IMR-90 (cell line): Measurements from ENCODE around the gene ADIRF. TPM values are rescaled to one million over a fixed set of nuclear protein-coding genes. Genes with fewer than 3 reads are reported as not detected.

Experiments
- ATAC-seq: fragments of 200-7000 bp; cut with Tn5 transposase; 2 replicates; pipeline ENCODE4 v1.9.1; 2020; ENCODE audit warnings: low read depth, mild to moderate bottlenecking, moderate library complexity
- BruUV-seq: library from RNA; stranded (reverse); fragments of 400-500 nt; replicated peaks from 2 replicates; lab custom pipeline; 2021; lab: Mats Ljungman, UMichigan
- CTCF ChIA-PET: fragments of 300-600 bp; formaldehyde crosslinking; extraction: SDS; loops from one replicate; lab custom pipeline; 2021; ENCODE audit warnings: antibody characterized with exemption; lab: Yijun Ruan, JAX
- POLR2A ChIA-PET: fragments of 300-600 bp; sonication (Branson Sonifier 250); formaldehyde crosslinking; loops from one replicate; lab custom pipeline; 2022; ENCODE audit warnings: antibody characterized with exemption; ENCODE audit not compliant: unreplicated experiment; lab: Charles Lee
- DNase-seq: peaks from one replicate; pipeline ENCODE4 v3.0.0; 2013
- H2AFZ ChIP-seq: replicated peaks from 2 replicates; pipeline ENCODE3; 2013; ENCODE audit warnings: low read length, mild to moderate bottlenecking; ENCODE audit not compliant: poor library complexity
- H2AK5ac ChIP-seq: 2 replicates; pipeline ENCODE4 v1.6.1; 2013; ENCODE audit warnings: low read depth, low read length, inconsistent platforms
- H2AK9ac ChIP-seq: replicated peaks from 2 replicates; pipeline ENCODE3; 2013; ENCODE audit warnings: mild to moderate bottlenecking, low read depth, low read length, moderate library complexity; ENCODE audit not compliant: poor library complexity
- H2BK120ac ChIP-seq: 2 replicates; pipeline ENCODE4 v1.6.1; 2013; ENCODE audit warnings: low read depth, low read length, inconsistent platforms
- H2BK15ac ChIP-seq: 3 replicates; pipeline ENCODE4 v1.6.1; 2013; ENCODE audit warnings: low read depth, low read length, inconsistent platforms
- H2BK20ac ChIP-seq: 2 replicates; pipeline ENCODE4 v1.6.1; 2013; ENCODE audit warnings: low read depth, mild to moderate bottlenecking, inconsistent platforms, low read length, moderate library complexity
- H2BK5ac ChIP-seq: 2 replicates; pipeline ENCODE4 v1.6.1; 2013; ENCODE audit warnings: mild to moderate bottlenecking, low read depth, low read length, inconsistent platforms; ENCODE audit not compliant: poor library complexity, severe bottlenecking
- H3K14ac ChIP-seq: replicated peaks from 2 replicates; pipeline ENCODE4 v1.6.1; 2013; ENCODE audit warnings: low read depth, low read length, inconsistent platforms
- H3K18ac ChIP-seq: 2 replicates; pipeline ENCODE4 v1.6.1; 2013; ENCODE audit warnings: low read depth, low read length, control low read depth
- H3K23ac ChIP-seq: 2 replicates; pipeline ENCODE4 v1.6.1; 2013; ENCODE audit warnings: low read depth, low read length, inconsistent platforms
- H3K27ac ChIP-seq: 2 replicates; pipeline ENCODE4 v1.5.1; 2013; ENCODE audit warnings: mild to moderate bottlenecking, control low read depth, low read length; ENCODE audit not compliant: insufficient read depth
- H3K27me3 ChIP-seq: 2 replicates; pipeline ENCODE4 v1.6.1; 2013; ENCODE audit warnings: low read length; ENCODE audit not compliant: control insufficient read depth, insufficient read depth
- H3K36me3 ChIP-seq: 2 replicates; pipeline ENCODE4 v1.6.1; 2013; ENCODE audit warnings: low read length, mixed read lengths; ENCODE audit not compliant: control insufficient read depth, insufficient read depth
- H3K4ac ChIP-seq: 2 replicates; pipeline ENCODE4 v1.6.1; 2013; ENCODE audit warnings: low read depth, low read length, inconsistent platforms
- H3K4me1 ChIP-seq: 2 replicates; pipeline ENCODE4 v1.6.1; 2013; ENCODE audit warnings: low read length, mixed read lengths; ENCODE audit not compliant: control insufficient read depth, insufficient read depth
- H3K4me2 ChIP-seq: 2 replicates; pipeline ENCODE4 v1.6.1; 2013; ENCODE audit warnings: low read depth, mild to moderate bottlenecking, control low read depth, low read length, moderate library complexity
- H3K4me3 ChIP-seq: 2 replicates; pipeline ENCODE4 v1.5.1; 2013; ENCODE audit warnings: low read depth, mild to moderate bottlenecking, control low read depth, low read length, moderate library complexity; ENCODE audit not compliant: insufficient read depth
- H3K56ac ChIP-seq: 2 replicates; pipeline ENCODE4 v1.6.1; 2013; ENCODE audit warnings: low read length, inconsistent platforms; ENCODE audit not compliant: insufficient read depth; ENCODE audit errors: extremely low read depth
- H3K79me1 ChIP-seq, 2 experiments: 2 replicates each; pipeline ENCODE4 v1.6.1; 2013; ENCODE audit warnings: low read length in 2 of 2, inconsistent platforms in 1 of 2, low read depth in 1 of 2
- H3K9ac ChIP-seq: 2 replicates; pipeline ENCODE4 v1.6.1; 2013; ENCODE audit warnings: low read depth, low read length, control low read depth
- H3K9me1 ChIP-seq: 2 replicates; pipeline ENCODE4 v1.6.1; 2013; ENCODE audit warnings: low read length, inconsistent platforms; ENCODE audit not compliant: insufficient read depth
- H3K9me3 ChIP-seq: 2 replicates; pipeline ENCODE4 v1.6.1; 2013; ENCODE audit warnings: low read length; ENCODE audit not compliant: control insufficient read depth, insufficient read depth
- H4K20me1 ChIP-seq: 2 replicates; pipeline ENCODE4 v1.6.1; 2013; ENCODE audit warnings: low read length, inconsistent platforms; ENCODE audit not compliant: insufficient read depth
- H4K5ac ChIP-seq: 2 replicates; pipeline ENCODE4 v1.6.1; 2013; ENCODE audit warnings: mild to moderate bottlenecking, low read depth, low read length, control low read depth
- H4K8ac ChIP-seq, 2 experiments: 2 replicates each; pipeline ENCODE4 v1.6.1; 2013; ENCODE audit warnings: low read depth in 2 of 2, low read length in 2 of 2, control low read depth in 1 of 2, inconsistent platforms in 1 of 2
- H4K91ac ChIP-seq: 2 replicates; pipeline ENCODE4 v1.6.1; 2013; ENCODE audit warnings: low read depth, low read length, inconsistent platforms; ENCODE audit not compliant: insufficient read depth
- CEBPB ChIP-seq: IDR thresholded peaks from 2 replicates; pipeline ENCODE4 v1.6.1; 2012; ENCODE audit warnings: low read depth, low read length, improper control_type of control experiment
- POLR2A ChIP-seq: IDR thresholded peaks from 2 replicates; pipeline ENCODE4 v1.6.1; 2012; ENCODE audit warnings: mild to moderate bottlenecking, low read depth, low read length
- WGBS, 2 experiments: methylation state at CpG; one replicate each; pipeline versions ENCODE4 v1.1.5 to v1.1.7; 2013; ENCODE audit warnings: missing lambda C conversion rate in 2 of 2; ENCODE audit not compliant: insufficient read length in 1 of 2; ENCODE audit errors: extremely low coverage in 2 of 2; 5-methylcytosine and 5-hydroxymethylcytosine counted together
- dilution Hi-C: fragments of 300-500 bp; cut with HindIII; formaldehyde crosslinking; loops from one replicate; pipeline ENCODE4 v1.14.3; 2018; ENCODE audit warnings: low sequenced_read_pairs; ENCODE audit not compliant: unreplicated experiment
- in situ Hi-C: fragments of 300-500 bp; cut with MboI; formaldehyde crosslinking; loops from 3 replicates; pipeline ENCODE4 v1.14.3; 2019; ENCODE audit warnings: low sequenced_read_pairs, inconsistent platforms, mixed read lengths
- intact Hi-C: fragments of 100-400 bp; cut with micrococcal nuclease; formaldehyde crosslinking; loops from 2 replicates; pipeline ENCODE4 v1.10.0; 2022
- polyA plus RNA-seq, 3 experiments: library from polyadenylated mRNA; depleted of rRNA; stranded (reverse); fragments of >200 nt; gene quantifications; 2 replicates each; pipeline ENCODE4 v1.2.3, GENCODE V29; 2012; ENCODE audit warnings: low replicate concordance in 1 of 3
- total RNA-seq: library from RNA; depleted of rRNA; stranded (reverse); fragments of >200 nt; gene quantifications from 2 replicates; pipeline ENCODE4 v1.2.3, GENCODE V29; 2012

ADIRF gene
- total and polyA plus RNA-seq, 2 of the 4 experiments (the other 2 are of a cell fraction) = 2.3 to 7.2 TPM

GRCh38 chr10:86979296-86979818, 11.1 kb downstream of the ADIRF start:
- no peak overlapping the region for H2BK120ac ChIP-seq
- in situ Hi-C loops = no loop called here
- no peak overlapping the region for H2BK15ac ChIP-seq
- no peak overlapping the region for H2AK9ac ChIP-seq
- H3K27me3 ChIP-seq = no peaks in the 10 kb centered on the region
- H3K79me1 ChIP-seq = no peaks in the 10 kb centered on the region
- no peak overlapping the region for H4K91ac ChIP-seq
- H3K27ac ChIP-seq = no peak overlapping the region
- intact Hi-C loops = no loop called here
- no peak overlapping the region for H3K56ac ChIP-seq
- ChIA-PET CTCF (no interaction called here), POLR2A (no interaction called here)
- no peaks in the 10 kb centered on the region for H4K20me1 ChIP-seq
- no peaks in the 10 kb centered on the region for H3K36me3 ChIP-seq
- H3K23ac ChIP-seq = no peak overlapping the region
- H3K9me3 ChIP-seq = no peaks in the 10 kb centered on the region
- H2AK5ac ChIP-seq = no peak overlapping the region
- no peak overlapping the region for H3K14ac ChIP-seq
- no peak overlapping the region for H4K8ac ChIP-seq
- H2AFZ ChIP-seq = no peak overlapping the region
- peaks cover 7% of the 10 kb centered on the region for H3K4me1 ChIP-seq
- no peak overlapping the region for H2BK5ac ChIP-seq
- H3K4ac ChIP-seq = no peak overlapping the region
- H3K9ac ChIP-seq = no peak overlapping the region
- dilution Hi-C loops = no loop called here
- TF ChIP-seq CEBPB = 0 out of 2 replicates have a peak, but pooled peaks have one; percentile 11
- no peak for TF ChIP-seq POLR2A
- no CpG with 5 or more reads among the region's 4 CpGs for WGBS, 2 experiments
- H2BK20ac ChIP-seq = no peak overlapping the region
- no TSS peak for BruUV-seq
- H3K18ac ChIP-seq = no peak overlapping the region
- no peak overlapping the region for H3K4me2 ChIP-seq
- ATAC-seq = peak; percentile 11; the same call in 1 of the 2 replicates
- no peak overlapping the region for H4K5ac ChIP-seq
- peaks cover 5% of the 10 kb centered on the region; the same call in 1 of the 2 replicates for H3K9me1 ChIP-seq
- peak; percentile 15 for DNase-seq
- no peak overlapping the region for H3K4me3 ChIP-seq
